ELF-1 (cell line): ENCODE data around the gene MACROD2.

ENCODE experiments used
- DNase-seq: peaks from one replicate; pipeline ENCODE4 v3.0.0-alpha.2; 2016; ENCODE audit warnings: low read depth, low spot score

The MACROD2 gene

GRCh38 chr20:14859627-14860026 lies 864.3 kb downstream of the MACROD2 start:
- DNase-seq, result no peak

DNA sequence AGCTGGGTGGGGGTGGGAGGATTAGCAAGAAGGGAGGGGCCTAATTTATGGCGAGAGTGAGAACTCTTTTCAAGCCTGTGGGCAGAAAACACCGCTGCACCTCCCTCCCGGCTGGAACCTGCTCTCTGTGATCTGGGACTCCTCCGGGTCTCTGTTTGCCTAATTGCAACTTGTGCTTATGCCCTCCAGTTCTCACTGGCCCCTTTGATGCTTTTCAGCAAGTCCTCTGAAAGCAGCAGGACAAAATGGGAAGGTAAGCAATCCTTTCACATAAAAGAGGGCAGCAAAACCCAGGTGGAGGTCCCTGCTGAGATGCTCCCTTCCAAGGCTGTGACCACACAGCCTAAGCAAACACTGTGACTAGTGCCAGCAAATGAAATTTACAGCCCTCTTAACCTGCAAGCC lies 865.1 kb downstream of the MACROD2 start:
- peak; percentile 94 for DNase-seq

GRCh38 chr20:14861028-14861699 lies 865.8 kb downstream of the MACROD2 start:
- peak; percentile 9 for DNase-seq

DNA sequence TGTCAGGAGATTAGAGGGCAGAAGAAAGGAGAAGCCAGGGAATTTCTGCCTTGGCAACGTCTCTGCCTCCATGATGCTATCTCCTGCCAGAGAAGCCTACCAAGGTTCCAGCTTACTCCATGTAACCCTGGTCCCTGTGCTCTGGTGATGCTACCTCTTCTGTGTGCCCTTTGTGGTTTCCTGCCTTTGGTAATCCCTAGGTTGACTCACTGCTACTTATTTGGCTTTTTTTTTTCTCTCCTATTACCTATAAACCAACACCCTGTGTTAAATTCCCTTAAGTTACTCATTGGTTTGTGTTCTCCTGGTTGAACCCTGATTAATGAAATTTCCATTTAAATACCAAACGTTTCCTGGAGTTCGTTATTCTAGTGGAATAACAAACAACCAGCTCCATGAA lies 869.9 kb downstream of the MACROD2 start:
- DNase-seq, result no peak

- DNase-seq, result no peak
Observed at GRCh38 chr20:14865731-14866130, 870.4 kb downstream of the MACROD2 start.

DNA sequence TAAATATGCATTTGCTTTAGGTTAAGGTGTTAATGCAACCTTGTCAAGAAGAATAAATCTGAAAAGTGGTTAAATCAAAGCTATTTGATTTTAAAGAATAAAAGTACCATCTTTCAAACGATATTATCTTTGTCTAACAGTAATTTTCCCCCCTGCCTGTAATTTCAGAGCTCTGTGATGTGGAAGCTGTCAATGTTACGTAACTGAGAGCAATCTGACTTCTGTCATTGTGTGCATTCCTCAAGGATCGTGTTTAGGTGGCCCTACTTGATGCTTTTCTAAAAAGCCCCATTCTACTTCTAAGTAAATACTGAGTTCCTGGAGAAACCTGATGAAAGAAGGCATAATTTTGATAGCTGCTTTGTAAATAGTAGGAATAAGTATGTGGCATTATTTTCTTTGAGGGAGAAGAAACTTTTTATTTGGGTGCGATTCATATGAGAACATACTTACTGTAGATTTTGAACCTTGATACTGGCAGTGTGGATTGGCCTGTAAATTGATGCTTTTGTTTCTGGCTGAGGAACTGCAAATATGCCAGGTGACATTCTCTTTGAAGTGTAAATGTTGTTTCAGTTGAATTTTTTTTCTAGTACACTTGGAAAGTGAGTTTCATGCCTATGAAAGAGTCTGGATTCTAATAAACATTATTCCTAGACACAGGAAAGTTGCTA lies 871.7 kb downstream of the MACROD2 start:
- no peak for DNase-seq

- DNase-seq, result no peak
Observed at GRCh38 chr20:14877301-14878028, 882.1 kb downstream of the MACROD2 start.

GRCh38 chr20:14878676-14879019 lies 883.3 kb downstream of the MACROD2 start:
- no peak for DNase-seq

DNA sequence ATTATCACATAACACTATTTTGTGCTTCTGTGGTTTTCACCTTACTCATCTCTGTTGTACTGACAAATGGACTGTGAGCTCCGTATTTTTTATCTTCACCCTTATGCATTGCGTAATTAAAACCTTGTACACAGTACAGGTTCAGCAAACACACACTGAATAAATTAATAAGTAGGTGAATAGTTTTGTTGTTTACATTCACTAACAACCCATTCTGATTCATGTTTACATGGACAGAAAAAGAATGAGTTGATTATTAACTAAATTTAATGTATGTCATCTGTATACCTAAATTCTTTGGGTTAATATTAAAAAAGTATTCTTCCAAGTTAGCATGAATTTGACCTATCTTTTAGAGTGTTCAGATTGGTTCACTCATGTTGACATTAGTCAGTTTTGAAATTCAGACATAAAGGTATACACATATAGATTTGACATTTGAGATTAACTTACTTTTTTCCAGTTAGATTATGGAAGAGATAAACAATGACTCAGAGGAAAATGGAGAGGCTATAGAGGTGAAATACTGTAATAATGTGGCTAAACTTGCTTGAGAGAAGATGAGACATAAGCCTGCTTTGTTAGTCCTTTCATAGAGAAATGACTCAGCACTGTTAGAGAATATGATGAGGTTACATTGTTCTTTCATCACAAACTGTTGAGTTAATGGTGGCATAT lies 883.8 kb downstream of the MACROD2 start:
- no peak for DNase-seq

DNA sequence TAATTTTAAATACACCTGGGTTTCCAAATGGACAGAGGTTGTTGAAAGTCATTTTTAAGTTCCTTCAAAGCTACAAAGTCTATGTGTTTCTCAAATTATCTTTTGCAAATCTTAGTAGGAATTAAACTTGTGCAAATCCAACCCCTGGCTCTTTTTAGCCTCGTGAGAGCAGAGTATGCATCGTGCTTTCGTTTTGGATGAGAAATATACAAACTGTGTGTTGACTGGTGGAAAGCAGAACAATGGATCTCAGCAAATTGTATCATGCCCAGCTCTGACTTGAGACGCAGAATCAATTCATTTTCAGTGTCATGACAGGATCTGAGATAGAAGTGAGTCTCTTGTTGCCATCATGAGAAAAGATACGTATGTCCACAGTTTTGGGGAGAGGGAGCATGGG lies 884.5 kb downstream of the MACROD2 start:
- no peak for DNase-seq

GRCh38 chr20:14881518-14881917 lies 886.2 kb downstream of the MACROD2 start:
- DNase-seq, result no peak

DNA sequence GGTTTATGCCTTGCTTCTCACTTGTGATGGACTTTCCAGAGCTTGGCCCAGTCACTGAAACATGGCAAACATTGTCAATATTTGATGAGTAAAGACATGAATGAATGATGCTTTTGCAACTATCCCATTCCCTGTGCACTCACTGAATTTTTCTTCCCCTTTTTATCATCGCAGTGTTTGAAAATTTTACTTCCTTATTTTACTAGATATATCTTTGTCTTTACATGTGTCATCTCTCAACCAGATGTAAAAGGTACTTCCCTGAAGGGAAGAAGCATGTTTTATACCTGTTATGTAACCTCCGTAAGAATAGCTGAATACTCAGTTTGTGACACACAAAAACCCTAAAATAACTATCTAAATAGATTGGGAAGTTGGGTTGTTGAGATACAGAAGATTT lies 886.8 kb downstream of the MACROD2 start:
- no peak for DNase-seq

DNA sequence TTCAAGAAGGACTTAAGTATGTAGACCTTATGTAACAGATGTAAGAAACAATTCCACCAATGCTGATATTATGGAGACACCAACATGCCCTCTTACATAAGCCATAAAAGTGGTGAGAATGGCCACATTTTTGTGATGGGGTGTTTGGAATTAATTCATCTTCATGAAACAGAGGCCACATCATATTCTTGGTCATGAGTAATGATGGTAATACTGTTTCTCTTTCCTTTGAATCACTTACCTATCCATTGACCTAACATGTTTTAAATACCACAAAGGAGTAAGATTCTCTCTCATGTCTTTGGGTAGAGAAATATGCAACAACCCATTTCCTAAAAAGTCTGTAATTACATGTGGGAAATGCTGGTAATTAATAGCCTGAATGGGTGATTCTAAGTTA lies 887.5 kb downstream of the MACROD2 start:
- no peak for DNase-seq

DNA sequence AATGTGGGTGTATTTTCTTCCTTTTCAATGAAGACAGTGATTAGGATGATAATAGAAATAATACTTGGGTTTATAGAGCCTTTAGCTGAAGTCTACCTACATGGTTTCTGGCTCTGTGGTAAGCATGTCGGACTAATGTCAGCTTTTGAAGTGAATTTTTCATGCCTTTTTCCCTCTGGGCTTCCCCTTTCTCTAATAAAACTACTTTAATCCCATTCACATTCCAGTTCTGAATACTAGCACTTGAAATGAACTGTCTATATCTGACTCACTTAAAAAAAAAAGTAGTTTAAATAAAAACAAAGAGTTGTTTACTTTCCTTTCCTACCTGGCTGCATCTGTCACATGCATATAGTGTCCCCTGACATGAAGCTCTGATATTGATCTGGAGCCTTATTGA lies 888.0 kb downstream of the MACROD2 start:
- DNase-seq, result no peak

DNA sequence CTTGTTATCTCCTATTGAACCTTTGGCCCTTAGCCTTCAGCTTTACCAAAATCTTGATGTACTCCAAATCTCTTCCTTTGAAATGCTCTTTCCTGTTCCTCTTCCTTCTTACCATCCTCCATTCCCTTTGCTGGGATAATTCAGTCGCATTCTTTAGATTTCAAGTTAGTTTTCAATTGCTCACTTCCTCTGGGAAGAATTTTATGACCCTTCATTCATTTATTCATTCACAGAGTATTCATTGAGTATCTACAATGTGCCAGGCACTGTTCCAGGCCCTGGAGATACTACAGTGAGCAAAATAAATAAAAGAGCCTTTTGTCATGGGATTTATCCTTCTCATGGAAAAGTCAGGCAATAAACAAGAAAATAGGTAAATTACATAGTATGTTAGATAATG lies 890.3 kb downstream of the MACROD2 start:
- no peak for DNase-seq

GRCh38 chr20:14888134-14888533 lies 892.8 kb downstream of the MACROD2 start:
- DNase-seq, result no peak

GRCh38 chr20:14889496-14890255 lies 894.4 kb downstream of the MACROD2 start:
- DNase-seq, result no peak

- DNase-seq, result no peak
Observed at GRCh38 chr20:14890713-14891112, 895.4 kb downstream of the MACROD2 start.

DNA sequence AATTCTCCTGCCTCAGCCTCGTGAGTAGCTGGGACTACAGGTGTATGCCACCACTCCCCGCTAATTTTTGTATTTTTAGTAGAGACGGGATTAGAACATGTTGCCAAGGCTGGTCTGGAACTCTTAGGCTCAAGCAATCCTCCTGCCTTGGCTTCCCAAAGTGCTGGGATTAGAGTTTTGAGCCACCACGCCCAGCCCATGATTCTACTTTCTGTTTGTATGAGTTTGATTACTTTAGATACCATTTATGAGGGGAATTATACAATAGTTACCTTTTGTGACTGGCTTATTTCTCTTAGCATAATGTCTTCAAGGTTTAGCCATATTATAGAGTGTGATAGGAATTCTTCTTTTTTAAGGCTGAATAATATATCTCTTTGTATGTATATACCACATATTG lies 897.5 kb downstream of the MACROD2 start:
- no peak for DNase-seq

- no peak for DNase-seq
Observed at GRCh38 chr20:14896569-14896968, 901.3 kb downstream of the MACROD2 start.

- no peak for DNase-seq
Observed at GRCh38 chr20:14897608-14898007, 902.3 kb downstream of the MACROD2 start.
